AG09309 (cell line): ENCODE data around the gene TBC1D10A.

ENCODE experiments used
- DNase-seq: peaks from one replicate; pipeline ENCODE4 v3.0.0-alpha.2; 2010; ENCODE audit warnings: low read depth
- H3K4me3 ChIP-seq: 2 replicates; pipeline ENCODE4 v1.5.1; 2011; ENCODE audit warnings: mild to moderate bottlenecking, low read depth, low read length, moderate library complexity; ENCODE audit not compliant: control insufficient read depth
- CTCF ChIP-seq: IDR thresholded peaks from 2 replicates; pipeline ENCODE4 v1.5.1; 2011; ENCODE audit warnings: mild to moderate bottlenecking, low read depth, low read length, inconsistent platforms; ENCODE audit not compliant: insufficient read depth, control insufficient read depth; ENCODE audit errors: missing control alignments

Gene TBC1D10A

GRCh38 chr22:30370641-30371230, 44.0 kb upstream of the TBC1D10A start:
- TF ChIP-seq CTCF, result no peak
- no peak overlapping the region for H3K4me3 ChIP-seq
- no peak for DNase-seq

- no peak for DNase-seq
- no peak for TF ChIP-seq CTCF
- no peak overlapping the region for H3K4me3 ChIP-seq
Measured at GRCh38 chr22:30368420-30368819, 41.7 kb upstream of the TBC1D10A start.

- no peak for DNase-seq
- TF ChIP-seq CTCF, result no peak
- no peak overlapping the region for H3K4me3 ChIP-seq
Measured at GRCh38 chr22:30365891-30366290, 39.1 kb upstream of the TBC1D10A start.

- no peak for DNase-seq
- TF ChIP-seq CTCF, result no peak
- no peak overlapping the region for H3K4me3 ChIP-seq
Measured at GRCh38 chr22:30362651-30363281, 36.0 kb upstream of the TBC1D10A start.

- no peak for DNase-seq
- no peak for TF ChIP-seq CTCF
- no peak overlapping the region for H3K4me3 ChIP-seq
Measured at GRCh38 chr22:30361916-30362650, 35.3 kb upstream of the TBC1D10A start.

- DNase-seq, result no peak
- no peak for TF ChIP-seq CTCF
- no peak overlapping the region for H3K4me3 ChIP-seq
Measured at GRCh38 chr22:30358541-30358940, 31.8 kb upstream of the TBC1D10A start.
